GM19351 (cell line): ENCODE data around the gene ELMO1.

Source experiments
- ATAC-seq: cut with Tn5 transposase; IDR thresholded peaks from one replicate; pipeline ENCODE4 v1.9.1; 2021; ENCODE audit warnings: mild to moderate bottlenecking, moderate library complexity; ENCODE audit not compliant: unreplicated experiment

ELMO1 gene, protein sequence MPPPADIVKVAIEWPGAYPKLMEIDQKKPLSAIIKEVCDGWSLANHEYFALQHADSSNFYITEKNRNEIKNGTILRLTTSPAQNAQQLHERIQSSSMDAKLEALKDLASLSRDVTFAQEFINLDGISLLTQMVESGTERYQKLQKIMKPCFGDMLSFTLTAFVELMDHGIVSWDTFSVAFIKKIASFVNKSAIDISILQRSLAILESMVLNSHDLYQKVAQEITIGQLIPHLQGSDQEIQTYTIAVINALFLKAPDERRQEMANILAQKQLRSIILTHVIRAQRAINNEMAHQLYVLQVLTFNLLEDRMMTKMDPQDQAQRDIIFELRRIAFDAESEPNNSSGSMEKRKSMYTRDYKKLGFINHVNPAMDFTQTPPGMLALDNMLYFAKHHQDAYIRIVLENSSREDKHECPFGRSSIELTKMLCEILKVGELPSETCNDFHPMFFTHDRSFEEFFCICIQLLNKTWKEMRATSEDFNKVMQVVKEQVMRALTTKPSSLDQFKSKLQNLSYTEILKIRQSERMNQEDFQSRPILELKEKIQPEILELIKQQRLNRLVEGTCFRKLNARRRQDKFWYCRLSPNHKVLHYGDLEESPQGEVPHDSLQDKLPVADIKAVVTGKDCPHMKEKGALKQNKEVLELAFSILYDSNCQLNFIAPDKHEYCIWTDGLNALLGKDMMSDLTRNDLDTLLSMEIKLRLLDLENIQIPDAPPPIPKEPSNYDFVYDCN

DNA sequence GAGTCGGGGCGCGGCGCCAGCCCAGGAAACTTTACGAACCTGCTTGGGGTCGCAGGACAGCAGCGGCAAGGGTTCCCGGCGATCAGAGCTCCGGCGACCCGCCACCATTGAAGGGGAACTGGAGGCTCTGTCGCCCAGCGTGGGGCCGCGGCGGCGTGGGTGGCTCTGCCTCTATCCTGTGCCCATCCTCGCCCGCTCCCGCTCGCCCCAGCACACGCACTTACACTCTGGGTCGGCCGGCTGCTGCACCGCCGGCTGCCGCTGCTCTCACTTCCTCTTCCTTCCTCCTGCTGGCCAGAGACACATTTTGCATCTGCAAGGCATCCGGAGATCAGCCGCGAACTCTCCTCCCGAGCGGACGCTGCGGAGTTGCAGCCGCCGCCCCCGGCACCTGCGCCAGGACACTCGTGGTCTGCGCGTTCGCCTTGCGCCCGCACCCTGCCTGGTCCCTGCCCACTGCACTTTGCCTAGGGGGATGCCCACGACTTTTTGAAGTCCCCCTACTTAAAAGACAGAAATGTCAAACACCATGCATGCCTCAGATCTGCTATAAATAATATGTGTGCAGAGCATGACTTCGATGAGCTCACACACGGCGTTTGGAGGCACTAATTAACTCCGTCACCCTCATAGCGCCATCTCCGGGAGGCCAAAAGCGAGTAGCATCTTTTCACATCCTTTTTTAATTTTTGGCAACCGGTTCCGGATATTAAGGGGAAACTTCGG lies at the start of gene ELMO1:
Gene ELMO1, minus strand, starts transcription at position 229 of the 726 bp plus-strand sequence. CDS start 106,174 bp downstream, outside the sequence.
- ATAC-seq: peak; percentile 94

DNA sequence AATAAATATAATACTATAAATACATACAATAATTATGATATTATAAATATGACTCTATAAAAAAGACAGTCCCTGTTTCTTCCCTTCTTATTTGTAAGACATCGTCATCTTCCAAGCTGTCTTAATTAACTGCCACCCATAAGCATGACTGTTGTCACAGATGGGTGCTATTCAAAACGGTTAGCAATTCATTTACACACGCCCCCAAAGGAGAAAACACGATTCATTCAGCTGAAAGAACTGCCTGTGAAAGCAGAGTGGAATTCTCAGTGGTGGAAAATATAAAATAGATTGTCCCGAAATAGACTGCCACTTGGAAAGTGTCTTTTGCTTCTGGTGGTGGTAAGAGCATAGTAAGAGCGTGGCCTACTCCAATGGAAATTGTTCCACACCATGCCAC lies 48.9 kb upstream of the ELMO1 start:
- no peak for ATAC-seq

DNA sequence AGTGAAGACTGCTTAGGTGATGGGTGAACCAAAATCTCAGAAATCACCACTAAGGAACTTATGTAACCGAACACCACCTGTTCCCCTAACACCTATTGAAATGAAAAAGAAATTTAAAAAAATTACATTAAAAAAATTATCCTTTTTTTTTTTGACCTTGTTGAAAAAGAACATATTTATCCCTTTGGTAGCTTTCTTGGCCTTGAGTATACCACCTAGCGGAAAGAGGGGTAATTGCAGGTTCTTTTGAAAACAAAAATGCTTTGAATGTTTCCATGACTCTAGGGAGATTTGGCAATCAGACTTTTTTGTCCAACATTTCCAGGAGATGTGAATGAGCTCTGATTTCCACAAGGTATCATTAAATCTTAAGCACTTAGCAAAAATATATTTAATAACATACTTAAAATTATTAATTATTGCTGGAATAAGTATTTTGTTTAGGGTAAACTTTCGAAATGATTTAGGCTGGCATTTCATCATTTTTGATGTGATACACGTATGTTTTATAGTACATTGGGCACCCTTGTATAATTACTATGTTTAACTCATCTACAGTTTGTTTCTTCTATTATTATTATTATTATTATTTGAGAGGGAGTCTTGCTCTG lies 47.0 kb upstream of the ELMO1 start:
- ATAC-seq: no peak

DNA sequence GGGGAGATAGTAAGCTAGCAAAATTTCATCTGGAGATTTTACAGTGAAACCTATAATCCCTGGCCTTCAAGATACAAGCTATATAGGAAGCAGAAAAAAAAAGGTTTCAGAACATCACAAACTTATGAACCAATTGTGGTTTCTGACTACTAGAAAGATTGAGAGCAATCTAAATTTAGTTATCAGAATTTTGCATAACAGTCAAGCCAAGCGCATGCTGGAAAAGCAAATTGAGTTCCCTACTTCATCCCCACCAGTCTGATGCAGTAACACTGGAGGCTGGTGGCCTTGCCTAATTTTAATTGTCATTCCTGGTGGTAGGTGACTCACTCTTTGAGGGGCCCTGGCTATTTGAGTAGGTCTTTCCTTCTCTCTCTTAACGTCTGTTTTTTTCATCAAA lies 46.3 kb upstream of the ELMO1 start:
- ATAC-seq: peak; percentile 66

DNA sequence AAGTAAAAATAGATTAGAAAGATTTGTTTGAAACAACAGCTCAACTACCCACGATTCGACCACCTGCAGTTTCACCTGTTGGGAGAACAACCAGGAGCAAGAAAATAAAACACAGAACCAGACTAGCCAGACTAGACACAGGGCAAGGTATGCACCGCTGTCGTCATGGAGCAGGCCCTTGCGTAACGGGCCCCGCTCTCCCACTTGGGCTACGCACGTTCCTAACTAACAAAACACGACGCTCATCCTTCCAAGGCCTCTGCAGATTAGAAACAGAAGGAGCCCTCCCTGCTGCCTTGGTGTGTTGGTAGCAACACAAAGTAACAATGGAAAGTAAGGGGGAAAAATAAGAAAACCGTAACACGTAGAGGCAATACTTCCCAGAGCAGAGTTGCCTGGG lies 45.1 kb upstream of the ELMO1 start:
- ATAC-seq: no peak

DNA sequence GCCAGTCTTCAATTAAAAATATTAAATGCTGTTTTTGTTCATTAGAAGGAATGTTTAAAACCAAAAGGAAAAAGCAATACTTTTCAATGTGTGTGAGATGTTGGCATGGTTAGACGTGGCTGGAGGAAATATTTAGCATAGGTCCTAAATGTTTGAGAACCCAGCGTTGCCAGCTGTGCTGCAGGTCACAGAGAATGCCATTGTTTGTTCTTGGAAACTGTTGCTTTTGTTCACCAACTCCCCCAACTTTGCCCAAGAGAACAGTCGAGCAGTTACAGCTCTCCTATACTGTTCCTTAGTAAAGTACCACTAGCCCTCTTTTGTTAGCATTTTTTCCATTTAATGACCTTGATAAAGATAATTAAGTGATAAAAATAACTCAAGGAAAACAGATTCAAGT lies 44.5 kb upstream of the ELMO1 start:
- no peak for ATAC-seq

DNA sequence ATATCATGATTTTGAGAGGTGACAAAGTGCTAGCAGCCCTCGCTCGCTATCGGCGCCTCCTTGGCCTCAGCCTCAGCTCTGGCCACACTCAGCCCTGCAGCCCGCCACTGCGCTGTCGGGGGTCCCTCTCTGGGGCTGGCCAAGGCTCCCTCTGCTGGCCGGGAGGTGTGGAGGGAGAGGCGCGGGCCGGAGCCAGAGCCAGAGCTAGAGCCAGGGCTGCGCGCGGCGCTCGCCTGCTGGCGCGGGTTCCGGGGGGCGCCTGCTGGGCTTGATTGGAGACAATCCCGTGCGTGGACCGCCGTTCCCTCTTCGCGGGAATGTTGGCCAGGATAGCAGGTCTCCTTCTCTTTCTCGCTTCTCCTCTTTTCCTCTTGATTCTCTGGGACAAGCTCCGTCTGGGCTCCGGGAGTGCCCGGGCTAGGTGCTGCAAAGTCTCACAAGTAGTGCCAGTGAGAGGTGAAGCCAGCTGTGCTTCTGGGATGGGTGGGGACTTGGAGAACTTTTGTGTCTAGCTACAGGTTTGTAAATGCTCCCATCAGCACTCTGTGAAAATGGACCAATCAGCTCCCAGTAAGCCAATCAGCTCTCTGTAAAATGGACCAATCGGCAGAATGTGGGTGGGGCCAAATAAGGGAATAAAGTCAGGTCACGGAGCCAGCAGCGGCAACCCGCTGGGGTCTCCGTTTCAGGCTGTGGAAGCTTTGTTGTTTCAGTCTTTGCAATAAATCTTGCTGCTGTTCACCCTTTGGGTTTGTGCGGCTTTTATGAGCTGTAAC lies 43.4 kb upstream of the ELMO1 start:
- no peak for ATAC-seq

DNA sequence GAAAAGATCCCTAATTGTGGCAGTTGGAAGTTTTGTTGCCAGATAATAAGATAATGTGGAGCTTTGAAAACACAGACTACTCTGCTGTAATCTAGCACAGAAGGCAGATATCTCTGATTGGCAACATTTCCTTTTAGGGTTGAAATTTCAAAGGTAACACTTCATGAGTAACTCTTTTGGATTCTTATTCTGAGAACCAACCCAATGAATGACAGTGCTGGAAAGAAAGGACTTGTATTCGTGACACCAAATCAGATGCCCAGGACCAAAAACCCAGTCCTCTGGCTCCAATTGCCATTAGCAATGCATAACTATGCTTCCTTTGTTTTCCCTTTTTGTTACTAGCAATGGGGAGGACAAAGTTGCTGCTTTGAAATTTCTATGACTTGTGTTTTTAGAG lies 41.0 kb upstream of the ELMO1 start:
- ATAC-seq: no peak

DNA sequence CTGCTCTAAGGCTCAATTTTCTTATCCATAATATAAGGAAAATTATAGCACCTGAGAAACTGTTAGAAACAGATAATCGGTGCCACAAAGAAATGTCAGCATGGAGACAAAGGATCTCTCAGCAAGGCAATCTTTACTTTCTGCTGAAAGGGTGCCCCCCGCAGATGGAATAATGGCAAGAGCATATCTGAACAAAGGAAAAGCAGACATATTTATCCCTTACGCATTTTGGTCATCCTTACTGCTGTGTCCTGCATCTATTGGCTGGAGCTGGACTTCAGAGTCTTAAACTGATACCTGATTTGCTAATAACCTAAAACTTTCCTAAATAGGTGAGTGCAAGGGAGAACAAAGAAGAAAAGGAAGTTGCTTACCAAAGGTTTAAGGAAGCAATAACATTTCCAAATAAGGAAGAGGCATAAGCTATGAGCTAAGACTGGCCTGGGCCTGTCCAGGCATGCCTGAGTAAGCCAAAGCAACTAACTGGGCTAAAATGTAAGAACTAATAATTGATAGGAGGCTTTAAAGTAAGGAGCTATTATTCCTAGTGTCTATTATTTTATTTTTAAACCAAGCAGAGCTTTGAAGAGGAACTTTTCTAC lies 39.6 kb upstream of the ELMO1 start:
- no peak for ATAC-seq

DNA sequence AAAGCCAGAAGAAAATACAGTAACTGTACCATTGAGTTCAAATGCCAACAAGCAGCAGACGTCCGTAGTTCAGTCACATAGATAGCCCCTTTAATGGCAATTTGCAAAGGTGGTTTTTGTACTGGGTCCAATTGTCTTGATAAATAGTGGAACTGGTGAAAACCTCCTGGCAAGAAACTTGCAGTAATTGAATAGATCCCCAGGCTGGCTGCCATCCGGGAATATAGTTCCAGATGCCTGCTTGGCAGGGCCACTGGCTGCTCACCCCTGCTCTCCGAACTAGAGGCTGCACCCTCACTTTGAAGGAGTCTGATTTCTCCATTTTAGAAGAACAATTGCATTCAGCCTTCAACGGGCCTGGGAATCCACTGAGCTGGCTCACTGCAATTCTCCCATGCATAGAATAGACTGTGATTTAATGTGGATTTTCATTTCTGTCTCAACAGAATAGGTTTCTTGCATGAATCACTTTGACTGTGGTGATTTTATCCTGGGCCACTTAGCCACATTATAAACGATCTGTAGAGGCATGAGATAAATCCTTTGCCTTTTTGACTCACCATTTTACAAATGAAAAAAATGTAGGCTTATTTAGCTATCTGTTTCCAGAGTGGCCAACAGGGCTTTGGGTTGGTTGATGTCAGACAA lies 35.9 kb upstream of the ELMO1 start:
- ATAC-seq: no peak

DNA sequence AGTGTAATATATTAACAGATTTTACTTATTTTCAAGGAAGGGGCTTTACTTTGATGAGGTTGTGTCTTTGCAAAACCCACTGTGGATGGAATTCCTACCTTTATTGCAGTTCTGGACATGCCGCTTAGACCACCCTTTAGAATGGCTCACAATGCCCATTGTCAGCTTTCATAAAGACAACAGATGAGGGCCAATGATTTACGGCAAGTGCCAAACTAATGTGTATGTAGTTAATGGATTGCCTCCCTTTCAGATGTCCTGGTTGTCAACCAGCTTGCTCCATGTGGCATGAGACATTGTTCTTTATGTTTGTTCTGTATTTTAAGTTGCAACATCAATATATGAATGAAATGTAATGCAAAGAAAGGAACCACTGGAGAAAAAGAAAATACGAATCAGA lies 35.0 kb upstream of the ELMO1 start:
- ATAC-seq: no peak

DNA sequence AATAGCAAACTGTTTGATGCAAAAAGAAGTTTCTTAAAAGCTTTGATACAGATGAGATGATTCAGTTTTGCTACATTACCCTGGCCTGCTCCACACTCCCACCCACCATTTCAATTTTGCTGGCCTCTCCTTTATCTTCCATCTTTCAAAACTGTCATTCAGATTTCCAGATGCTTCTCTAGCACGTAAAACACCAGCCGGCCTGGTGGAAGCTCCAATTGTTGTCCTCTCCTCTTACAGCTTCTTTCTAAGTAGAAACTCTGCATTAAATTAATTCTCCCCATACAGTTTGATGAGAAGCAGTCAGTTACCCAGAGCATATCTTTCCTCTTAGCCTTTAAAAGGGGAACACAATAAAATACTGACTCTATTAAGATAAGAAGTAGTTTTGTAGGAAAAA lies 34.3 kb upstream of the ELMO1 start:
- ATAC-seq: no peak

DNA sequence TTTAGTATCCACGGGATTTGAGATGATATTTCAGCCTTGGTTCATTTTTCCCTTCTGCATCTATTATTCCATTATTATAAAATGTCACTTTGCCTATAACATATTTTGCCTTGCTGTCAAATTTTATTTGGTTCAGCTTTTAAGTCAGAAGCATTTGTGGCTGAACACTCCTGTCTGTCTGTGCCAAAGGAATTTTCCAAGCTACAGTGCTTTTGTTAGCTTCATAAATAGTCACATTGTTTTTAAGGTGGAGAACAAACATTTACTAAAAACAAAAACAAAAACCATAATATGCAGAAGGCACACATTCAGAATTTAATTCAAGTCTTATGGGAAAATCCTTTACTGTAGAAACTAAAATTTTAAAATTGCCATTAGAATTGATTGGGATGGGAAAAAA lies 33.8 kb upstream of the ELMO1 start:
- ATAC-seq: no peak

DNA sequence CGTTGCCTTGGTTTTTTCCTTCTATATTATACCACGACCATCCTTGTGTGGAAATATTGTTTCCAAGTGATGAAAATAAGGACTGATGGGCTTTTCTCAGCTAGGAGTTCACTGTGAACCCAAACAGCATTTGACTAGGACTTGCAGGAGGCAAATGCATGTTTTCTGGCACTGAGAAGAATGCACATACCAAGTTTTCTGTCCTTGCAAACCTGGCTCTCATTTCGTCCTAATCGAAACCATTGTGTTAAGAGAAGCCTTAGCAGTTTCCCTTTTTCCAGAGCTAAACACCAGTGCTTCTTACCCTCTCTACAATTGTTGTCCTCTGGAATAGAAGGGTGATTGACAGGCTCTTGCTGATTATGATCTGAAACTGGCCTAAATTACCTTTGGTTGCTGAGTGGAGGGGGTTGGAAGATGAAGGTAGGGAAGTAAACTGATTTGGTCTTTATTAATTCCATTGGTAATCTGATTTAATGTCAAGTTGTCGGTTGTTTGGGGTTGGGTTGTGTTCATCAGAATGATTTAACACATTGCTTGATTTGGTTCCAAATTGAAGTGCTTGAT lies 33.1 kb upstream of the ELMO1 start:
- no peak for ATAC-seq

DNA sequence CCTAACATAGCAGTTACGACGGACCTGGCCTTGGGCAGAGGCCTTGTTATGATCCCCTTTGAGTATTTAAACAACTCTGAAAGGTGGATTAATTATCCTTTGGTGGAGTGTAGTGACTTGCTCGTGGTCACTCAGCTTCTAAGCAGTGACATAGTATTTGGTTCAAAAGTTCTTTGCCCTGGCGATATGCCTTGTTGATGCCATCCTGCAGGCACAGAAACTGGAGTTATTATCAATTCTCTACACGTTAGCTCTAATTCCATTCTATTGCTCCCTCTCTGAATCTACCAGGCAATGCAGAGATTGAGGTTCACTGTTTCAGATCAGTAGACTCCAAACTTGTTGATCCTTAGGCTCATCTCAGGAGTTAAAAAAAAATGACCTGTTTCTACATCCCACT lies 32.5 kb upstream of the ELMO1 start:
- ATAC-seq: no peak

DNA sequence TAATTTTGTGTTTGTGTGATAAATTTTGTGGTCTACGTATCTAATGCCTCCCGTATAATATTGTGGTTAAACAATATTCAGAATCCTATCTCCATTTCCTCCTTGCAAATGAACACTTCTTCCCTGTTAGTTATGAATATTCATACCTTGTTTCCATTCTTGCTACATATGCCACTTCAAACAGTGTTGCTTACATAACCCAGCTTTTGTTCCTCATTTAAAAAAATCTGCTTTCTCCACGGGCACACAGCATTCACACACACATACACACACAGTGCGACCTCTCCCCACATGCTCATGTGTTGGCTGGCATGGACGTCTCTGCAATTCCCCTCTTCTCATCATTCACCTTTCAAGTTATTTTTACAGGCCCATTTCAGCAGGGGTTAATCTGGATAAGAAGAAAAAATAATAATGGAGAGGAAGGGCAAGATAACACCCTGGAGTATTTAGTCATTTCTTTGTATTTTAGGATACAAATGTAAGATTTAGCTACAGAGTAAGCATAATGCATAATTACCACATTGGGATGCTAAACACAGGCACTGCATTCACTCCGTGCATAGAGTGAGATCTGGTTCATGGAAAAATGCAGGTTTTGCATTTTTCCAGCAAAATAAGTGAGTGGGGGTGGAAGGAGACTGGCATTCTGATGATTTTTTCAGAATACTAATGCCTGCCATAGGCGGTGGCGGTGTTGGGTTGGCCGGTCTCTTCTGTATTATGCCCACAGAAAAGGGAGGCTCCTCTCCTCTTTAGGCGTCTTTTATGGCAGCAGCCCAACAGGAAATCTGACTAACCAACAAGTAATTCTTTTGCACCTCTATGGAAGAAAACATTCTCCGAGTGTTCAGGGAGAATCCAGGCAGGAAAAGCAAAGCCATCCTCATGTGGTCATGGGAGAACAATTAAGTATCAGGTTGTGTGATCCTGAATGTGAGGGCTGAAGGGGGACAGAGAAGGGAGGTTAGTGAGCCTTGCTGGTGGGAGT lies 31.7 kb upstream of the ELMO1 start:
- no peak for ATAC-seq

DNA sequence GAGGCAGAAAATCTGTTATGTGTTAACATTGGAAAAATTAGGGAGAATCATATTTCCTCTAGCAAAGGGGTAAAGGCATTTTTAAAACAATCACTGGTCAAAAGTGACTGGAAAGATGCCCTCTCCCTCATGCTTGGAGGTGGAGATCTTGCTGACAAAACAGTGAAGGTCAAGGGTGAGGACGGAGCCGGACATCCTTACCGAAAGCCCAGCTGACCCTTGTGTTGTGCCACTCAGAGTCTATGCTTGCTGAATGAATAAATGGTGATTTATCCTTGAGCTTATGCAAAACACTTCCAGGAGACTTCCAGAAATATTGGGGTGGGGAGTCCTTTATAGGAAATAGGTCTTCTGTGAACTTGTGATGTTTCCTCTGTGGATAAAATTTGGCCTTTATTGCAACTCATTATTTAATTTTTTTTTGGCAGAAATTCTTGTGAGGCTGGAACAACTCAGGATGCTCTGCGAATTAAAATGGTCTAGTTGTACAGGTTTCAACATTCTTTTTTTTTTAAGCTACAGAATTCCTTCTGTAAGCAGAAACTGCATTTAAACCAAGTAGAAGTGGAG lies 28.3 kb upstream of the ELMO1 start:
- no peak for ATAC-seq

DNA sequence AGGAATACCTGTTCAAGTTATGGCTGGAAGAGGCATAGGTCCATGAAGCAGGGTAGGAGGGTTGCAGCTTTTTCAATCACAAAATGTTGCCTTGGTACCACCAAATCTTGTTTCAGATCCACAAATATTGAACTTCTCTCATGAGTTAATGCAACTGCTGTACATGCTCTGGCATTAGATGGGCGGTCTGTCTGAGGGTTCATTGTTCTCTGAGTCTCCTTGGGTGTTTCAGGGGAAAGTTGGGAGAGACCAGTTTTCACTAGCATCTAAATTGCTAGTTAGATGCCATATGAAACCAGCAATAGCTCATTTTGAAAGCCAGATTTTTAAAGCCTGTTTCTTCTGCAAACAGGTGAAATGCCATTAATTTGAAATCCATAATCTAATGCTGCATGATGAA lies 27.8 kb upstream of the ELMO1 start:
- no peak for ATAC-seq
